HEK293 (cell line): ENCODE measurements around the gene IPCEF1.
"Not testable (repeated sequence)": the region's sequence is repeated elsewhere in the genome, so short reads cannot be mapped to it uniquely, and the experiment has no call there.

ENCODE experiments used
- CTCF ChIA-PET: fragments of 350-600 bp; formaldehyde crosslinking; extraction: SDS; loops from one replicate; lab custom pipeline; 2021; ENCODE audit warnings: antibody characterized with exemption; lab: Yijun Ruan, JAX
- POLR2A ChIA-PET: fragments of 300-600 bp; formaldehyde crosslinking; extraction: SDS; loops from one replicate; lab custom pipeline; 2020; ENCODE audit warnings: antibody characterized with exemption, inconsistent platforms; lab: Yijun Ruan, JAX
- H3K27ac ChIP-seq: fragments of 200-500 bp; sonication (Bioruptor generic); 2 replicates; pipeline ENCODE4 v1.5.1; 2014; ENCODE audit warnings: low read depth, low read length, control low read depth, inconsistent platforms; ENCODE audit errors: extremely low read depth
- H3K36me3 ChIP-seq, 2 experiments: fragments of 200-500 bp in 1 of 2; sonication (Bioruptor generic) in 1 of 2; 1 replicate in 1 of 2; 2 replicates in 1 of 2; pipeline ENCODE4 v1.5.1; 2014 to 2017; ENCODE audit warnings: inconsistent platforms in 2 of 2, low read length in 2 of 2; ENCODE audit not compliant: control insufficient read depth in 2 of 2, insufficient read depth in 1 of 2
- H3K4me1 ChIP-seq: fragments of 200-500 bp; sonication (Bioruptor generic); 2 replicates; pipeline ENCODE4 v1.5.1; 2014; ENCODE audit warnings: mild to moderate bottlenecking, low read length, inconsistent platforms; ENCODE audit not compliant: control insufficient read depth, insufficient read depth
- H3K4me3 ChIP-seq: 2 replicates; pipeline ENCODE4 v1.5.1; 2011; ENCODE audit warnings: low read depth, mild to moderate bottlenecking, control low read depth, low read length, moderate library complexity
- H3K9me3 ChIP-seq: fragments of 200-500 bp; sonication (Bioruptor generic); 2 replicates; pipeline ENCODE4 v1.5.1; 2014; ENCODE audit warnings: low read depth, low read length, inconsistent platforms; ENCODE audit not compliant: control insufficient read depth, insufficient read depth
- GLI4 ChIP-seq: fragments of 450-650 bp; formaldehyde crosslinking; IDR thresholded peaks from 2 replicates; pipeline ENCODE4 v1.5.1; 2016; ENCODE audit warnings: missing biosample characterization, missing genetic modification characterization
- IKZF3 ChIP-seq: fragments of 450-650 bp; IDR thresholded peaks from 2 replicates; pipeline ENCODE4 v1.5.0; 2018; ENCODE audit warnings: missing biosample characterization, mild to moderate bottlenecking, missing genetic modification characterization, moderate library complexity
- KLF8 ChIP-seq: fragments of 450-650 bp; formaldehyde crosslinking; IDR thresholded peaks from 2 replicates; pipeline ENCODE4 v1.5.1; 2016; ENCODE audit warnings: missing biosample characterization, missing genetic modification characterization
- PRDM1 ChIP-seq: fragments of 450-650 bp; formaldehyde crosslinking; IDR thresholded peaks from 2 replicates; pipeline ENCODE4; 2016; ENCODE audit warnings: missing biosample characterization, missing genetic modification characterization
- PRDM4 ChIP-seq: fragments of 450-650 bp; formaldehyde crosslinking; IDR thresholded peaks from 2 replicates; pipeline ENCODE4 v1.5.1; 2017; ENCODE audit warnings: missing biosample characterization, missing genetic modification characterization
- TCF7L2 ChIP-seq: IDR thresholded peaks from 2 replicates; pipeline ENCODE4 v1.6.1; 2011; ENCODE audit warnings: low read depth, mild to moderate bottlenecking, inconsistent platforms, low read length, moderate library complexity, borderline replicate concordance
- ZBTB10 ChIP-seq: fragments of 450-650 bp; formaldehyde crosslinking; IDR thresholded peaks from 2 replicates; pipeline ENCODE4 v1.5.1; 2016; ENCODE audit warnings: missing biosample characterization, missing genetic modification characterization
- ZBTB7A ChIP-seq: fragments of 450-650 bp; formaldehyde crosslinking; IDR thresholded peaks from 2 replicates; pipeline ENCODE4 v1.5.1; 2016; ENCODE audit warnings: low read depth, missing biosample characterization, missing genetic modification characterization
- ZNF398 ChIP-seq: fragments of 450-650 bp; formaldehyde crosslinking; IDR thresholded peaks from 2 replicates; pipeline ENCODE4 v1.5.1; 2017; ENCODE audit warnings: missing biosample characterization, missing genetic modification characterization
- ZNF530 ChIP-seq: fragments of 450-650 bp; formaldehyde crosslinking; IDR thresholded peaks from 2 replicates; pipeline ENCODE4 v1.5.1; 2016; ENCODE audit warnings: low read depth, missing biosample characterization, missing genetic modification characterization
- ZNF561 ChIP-seq: fragments of 450-650 bp; IDR thresholded peaks from 2 replicates; pipeline ENCODE4 v1.5.1; 2018; ENCODE audit warnings: missing biosample characterization, missing genetic modification characterization, borderline replicate concordance
- ZNF623 ChIP-seq: fragments of 450-650 bp; formaldehyde crosslinking; IDR thresholded peaks from 2 replicates; pipeline ENCODE4 v1.5.1; 2016; ENCODE audit warnings: missing biosample characterization, missing genetic modification characterization
- ZNF777 ChIP-seq: fragments of 450-650 bp; formaldehyde crosslinking; IDR thresholded peaks from 2 replicates; pipeline ENCODE4 v1.5.1; 2017; ENCODE audit warnings: missing biosample characterization, missing genetic modification characterization, borderline replicate concordance
- TF ChIP-seq, protein P1 (sequence below): fragments of 450-650 bp; formaldehyde crosslinking; IDR thresholded peaks from 2 replicates; pipeline ENCODE4 v1.5.1; 2016; ENCODE audit warnings: missing biosample characterization, missing genetic modification characterization

Gene IPCEF1

GRCh38 chr6:154308986-154309385, 47.6 kb downstream of the IPCEF1 start:
- no peaks in the 10 kb centered on the region for H3K9me3 ChIP-seq
- no peaks in the 10 kb centered on the region for H3K36me3 ChIP-seq
- POLR2A ChIA-PET = no interaction called here

DNA sequence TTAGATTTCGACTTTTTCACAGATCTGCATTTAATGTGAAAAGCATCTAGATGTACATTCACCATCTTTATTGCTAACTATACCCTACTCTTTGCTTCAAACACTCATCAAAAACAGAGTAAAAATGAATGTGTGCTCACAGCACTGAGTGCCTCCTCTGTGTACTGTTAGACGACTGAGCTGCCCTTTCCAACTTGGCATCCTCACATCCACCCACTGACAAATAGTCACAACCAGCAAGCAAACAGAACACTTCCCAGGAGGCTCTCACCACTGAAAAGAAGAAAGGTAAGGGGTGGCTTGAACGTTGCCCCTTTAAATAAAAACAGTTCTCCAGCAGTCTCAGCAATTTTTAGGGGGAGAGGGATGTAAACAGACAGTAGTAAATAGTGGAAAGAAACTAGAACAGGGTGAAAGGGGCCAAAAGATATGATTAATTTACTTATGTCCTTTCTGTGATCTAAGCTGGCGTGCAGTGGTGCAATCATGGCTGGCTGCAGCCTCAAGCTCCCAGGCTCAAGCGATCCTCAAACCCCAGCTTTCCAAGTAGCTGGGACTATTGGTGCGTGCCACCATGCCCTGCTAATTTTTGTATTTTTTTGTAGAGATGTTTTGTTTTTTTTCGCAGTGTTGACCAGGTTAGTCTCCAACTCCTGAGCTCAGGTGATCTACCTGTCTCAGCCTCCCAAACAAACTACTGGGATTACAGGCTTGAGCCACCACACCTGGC, 48.7 kb downstream of the IPCEF1 start:
- ChIA-PET CTCF (interaction anchor here (0.7 kb wide), 1 partner anchor 1522 kb away, joined by 3 read pairs; no protein-coding TSS in a partner anchor), POLR2A (no interaction called here)
- no peak overlapping the region for H3K4me3 ChIP-seq
- H3K36me3 ChIP-seq = no peaks in the 10 kb centered on the region
- H3K4me1 ChIP-seq = no peaks in the 10 kb centered on the region
- H3K9me3 ChIP-seq = no peaks in the 10 kb centered on the region
- no peak overlapping the region for H3K27ac ChIP-seq
- TF ChIP-seq PRDM4 (tag by site-specific recombination) (no peak), ZNF398 (tag by site-specific recombination) (no peak), KLF8 (no peak), ZNF530 (tag by site-specific recombination) (no peak), ZNF561 (tag by site-specific recombination) (no peak), ZBTB7A (no peak), ZNF777 (tag by site-specific recombination) (no peak), TCF7L2 (no peak), IKZF3 (tag by site-specific recombination) (no peak), ZNF623 (no peak)
- TF ChIP-seq, protein P1, sequence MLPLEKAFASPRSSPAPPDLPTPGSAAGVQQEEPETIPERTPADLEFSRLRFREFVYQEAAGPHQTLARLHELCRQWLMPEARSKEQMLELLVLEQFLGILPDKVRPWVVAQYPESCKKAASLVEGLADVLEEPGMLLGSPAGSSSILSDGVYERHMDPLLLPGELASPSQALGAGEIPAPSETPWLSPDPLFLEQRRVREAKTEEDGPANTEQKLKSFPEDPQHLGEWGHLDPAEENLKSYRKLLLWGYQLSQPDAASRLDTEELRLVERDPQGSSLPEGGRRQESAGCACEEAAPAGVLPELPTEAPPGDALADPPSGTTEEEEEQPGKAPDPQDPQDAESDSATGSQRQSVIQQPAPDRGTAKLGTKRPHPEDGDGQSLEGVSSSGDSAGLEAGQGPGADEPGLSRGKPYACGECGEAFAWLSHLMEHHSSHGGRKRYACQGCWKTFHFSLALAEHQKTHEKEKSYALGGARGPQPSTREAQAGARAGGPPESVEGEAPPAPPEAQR = no peak

More at GRCh38 chr6:154308986-154309385, 47.6 kb downstream of the IPCEF1 start:
- no peaks in the 10 kb centered on the region for H3K4me1 ChIP-seq
- CTCF ChIA-PET = interaction anchor here (1.3 kb wide), 1 partner anchor 31 kb away, joined by 4 read pairs; no protein-coding TSS in a partner anchor
- H3K4me3 ChIP-seq = no peak overlapping the region
- H3K27ac ChIP-seq = no peak overlapping the region
- no peak for TF ChIP-seq ZBTB10 (tag by site-specific recombination)
- peak; percentile 66 for TF ChIP-seq PRDM1
- no peak for TF ChIP-seq GLI4 (tag by site-specific recombination)

- not testable (repeated sequence) for H3K4me1 ChIP-seq, H3K27ac ChIP-seq, H3K4me3 ChIP-seq, H3K9me3 ChIP-seq, H3K36me3 ChIP-seq
- CTCF ChIA-PET = interaction anchor here (0.7 kb wide), 1 partner anchor 1521 kb away, joined by 3 read pairs; no protein-coding TSS in a partner anchor
- POLR2A ChIA-PET = interaction anchor here (0.6 kb wide), 1 partner anchor 26 kb away, joined by 4 read pairs; no protein-coding TSS in a partner anchor
Measured at GRCh38 chr6:154307147-154307546, 49.5 kb downstream of the IPCEF1 start.
